Activated gamma-delta T cell treated with anti-CD3 and anti-CD28 coated beads, Interleukin-2, amount 50 U/mL, for 16 hours (primary cell): ENCODE measurements around the gene CNOT6.
"Not testable (repeated sequence)": the region's sequence is repeated elsewhere in the genome, so short reads cannot be mapped to it uniquely, and the experiment has no call there.

Experiments used
- DNase-seq: peaks from one replicate; pipeline ENCODE4 v3.0.0-alpha.2; 2020; ENCODE audit warnings: low read depth

Gene CNOT6

GRCh38 chr5:180471866-180472265 is 22.3 kb upstream of the CNOT6 start:
- DNase-seq = no peak

- no peak for DNase-seq
These were observed 21.9 kb upstream of the CNOT6 start for GRCh38 chr5:180472269-180472668.

GRCh38 chr5:180473386-180473785 is 20.8 kb upstream of the CNOT6 start:
- not testable (repeated sequence) for DNase-seq

- DNase-seq = no peak
These were observed 19.6 kb upstream of the CNOT6 start for GRCh38 chr5:180474569-180474968.

GRCh38 chr5:180475969-180476524 is 18.1 kb upstream of the CNOT6 start:
- DNase-seq = not testable (repeated sequence)

- no peak for DNase-seq
These were observed 9.4 kb upstream of the CNOT6 start for GRCh38 chr5:180484813-180485212.

- no peak for DNase-seq
These were observed 7.5 kb upstream of the CNOT6 start for GRCh38 chr5:180486636-180487149.

GRCh38 chr5:180487556-180487955 is 6.6 kb upstream of the CNOT6 start:
- no peak for DNase-seq

GRCh38 chr5:180491496-180491895 is 2.7 kb upstream of the CNOT6 start:
- DNase-seq = no peak

GRCh38 chr5:180492226-180492903 is 1.8 kb upstream of the CNOT6 start:
- DNase-seq = no peak

GRCh38 chr5:180494510-180495181 is 467 bp downstream of the CNOT6 start:
- peak; percentile 37 for DNase-seq

GRCh38 chr5:180495292-180495691 is 1.1 kb downstream of the CNOT6 start:
- DNase-seq = no peak

- no peak for DNase-seq
These were observed 2.0 kb downstream of the CNOT6 start for GRCh38 chr5:180495991-180496741.

- DNase-seq = not testable (repeated sequence)
These were observed 2.6 kb downstream of the CNOT6 start for GRCh38 chr5:180496806-180497205.

- DNase-seq = not testable (repeated sequence)
These were observed 3.7 kb downstream of the CNOT6 start for GRCh38 chr5:180497865-180498264.

GRCh38 chr5:180498378-180498777 is 4.2 kb downstream of the CNOT6 start:
- DNase-seq = no peak

GRCh38 chr5:180499684-180500083 is 5.5 kb downstream of the CNOT6 start:
- no peak for DNase-seq

GRCh38 chr5:180500300-180500699 is 6.1 kb downstream of the CNOT6 start:
- not testable (repeated sequence) for DNase-seq

- no peak for DNase-seq
These were observed 13.5 kb downstream of the CNOT6 start for GRCh38 chr5:180507661-180508060.

GRCh38 chr5:180515294-180515693 is 21.1 kb downstream of the CNOT6 start:
- DNase-seq = no peak

GRCh38 chr5:180515974-180516373 is 21.8 kb downstream of the CNOT6 start:
- not testable (repeated sequence) for DNase-seq

- DNase-seq = no peak
These were observed 22.3 kb downstream of the CNOT6 start for GRCh38 chr5:180516440-180516839.
